K562 (cell line): Measurements from ENCODE around the gene STAB1.

Experiments
- CEBPG ChIP-seq, 3 experiments: fragments of 200-800 bp in 1 of 3; sonication (Bioruptor generic) in 1 of 3; sonication (generic) in 1 of 3; formaldehyde crosslinking in 1 of 3; IDR thresholded peaks in 2 of 3; conservative IDR thresholded peaks in 1 of 3; 2 replicates each; pipeline versions ENCODE4 v1.6.1 to v1.8.0; 2016 to 2022; ENCODE audit warnings: missing compliant biosample characterization in 2 of 3, missing genetic modification characterization in 2 of 3, mild to moderate bottlenecking in 1 of 3, missing genetic modification reagents in 1 of 3
- CTCF ChIP-seq, 3 experiments: IDR thresholded peaks in 2 of 3; conservative IDR thresholded peaks in 1 of 3; 2 replicates each; pipeline ENCODE4 v1.5.1; 2011 to 2012; ENCODE audit warnings: low read length in 3 of 3, mild to moderate bottlenecking in 3 of 3, control low read depth in 2 of 3, improper control_type of control experiment in 1 of 3, inconsistent platforms in 1 of 3, low read depth in 1 of 3, mixed read lengths in 1 of 3, moderate library complexity in 1 of 3; ENCODE audit not compliant: insufficient read depth in 2 of 3
- JUNB ChIP-seq: fragments of 450-650 bp; formaldehyde crosslinking; conservative IDR thresholded peaks from 2 replicates; pipeline ENCODE4 v1.4.0; 2020; ENCODE audit warnings: mild to moderate bottlenecking
- NFE2L1 ChIP-seq: fragments of 450-650 bp; IDR thresholded peaks from 2 replicates; pipeline ENCODE4 v1.6.1; 2016; ENCODE audit warnings: missing genetic modification characterization, low read depth, mild to moderate bottlenecking, missing compliant biosample characterization, moderate library complexity, borderline replicate concordance
- RUNX1 ChIP-seq: sonication (generic); IDR thresholded peaks from 2 replicates; pipeline ENCODE4 v1.6.1; 2016; ENCODE audit warnings: antibody characterized with exemption, low read depth
- SIX5 ChIP-seq, 2 experiments: IDR thresholded peaks; 2 replicates each; pipeline ENCODE4 v1.6.1; 2011; ENCODE audit warnings: low read length in 2 of 2, borderline replicate concordance in 1 of 2, low read depth in 1 of 2, mild to moderate bottlenecking in 1 of 2, moderate library complexity in 1 of 2; ENCODE audit not compliant: insufficient read depth in 1 of 2

- TF ChIP-seq CEBPG (CRISPR knock-in tag; IDR thresholded peaks at IDR 0.05) (no peak), CEBPG (tag; conservative IDR thresholded peaks at IDR 0.05 in 1 of 2, IDR thresholded peaks at IDR 0.05 in 1 of 2) (no peak), RUNX1 (no peak), CTCF (IDR thresholded peaks at IDR 0.05 in 2 of 3, conservative IDR thresholded peaks at IDR 0.05 in 1 of 3; ENCODE audit: insufficient read depth in 2 of 3, low read depth in 1 of 3, low read length in 3 of 3) (no peak), JUNB (CRISPR knock-in tag) (no peak), NFE2L1 (no peak), SIX5 (IDR thresholded peaks at IDR 0.05; ENCODE audit: borderline replicate concordance in 1 of 2, insufficient read depth in 1 of 2, low read depth in 1 of 2, low read length in 2 of 2) (no peak)
Measured at GRCh38 chr3:52489453-52489852, 5.7 kb upstream of the STAB1 start.
